Osteocyte (in vitro differentiated cells): Measurements from ENCODE around the gene USP34. TPM values are rescaled to one million over a fixed set of nuclear protein-coding genes. Genes with fewer than 3 reads are reported as not detected.

Experiments
- DNase-seq: peaks from one replicate; pipeline ENCODE4 v3.0.0; 2021; ENCODE audit warnings: mixed read lengths; ENCODE audit not compliant: unreplicated experiment; ENCODE audit errors: extremely low spot score
- H3K27ac Mint-ChIP-seq: one replicate; pipeline ENCODE4 v1.8.0; 2021; ENCODE audit warnings: mild to moderate bottlenecking, mixed read lengths; ENCODE audit not compliant: unreplicated experiment
- H3K27me3 Mint-ChIP-seq: one replicate; pipeline ENCODE4 v1.8.0; 2021; ENCODE audit warnings: mixed read lengths; ENCODE audit not compliant: unreplicated experiment
- H3K36me3 Mint-ChIP-seq: one replicate; pipeline ENCODE4 v1.8.0; 2021; ENCODE audit warnings: mixed read lengths; ENCODE audit not compliant: unreplicated experiment
- H3K4me1 Mint-ChIP-seq: one replicate; pipeline ENCODE4 v1.8.0; 2021; ENCODE audit warnings: mixed read lengths; ENCODE audit not compliant: unreplicated experiment
- H3K4me3 Mint-ChIP-seq: one replicate; pipeline ENCODE4 v1.8.0; 2021; ENCODE audit warnings: mild to moderate bottlenecking, moderate library complexity, mixed read lengths; ENCODE audit not compliant: unreplicated experiment
- H3K9me3 Mint-ChIP-seq: one replicate; pipeline ENCODE4 v1.8.0; 2021; ENCODE audit warnings: mixed read lengths; ENCODE audit not compliant: unreplicated experiment
- total RNA-seq: library from RNA; stranded (reverse); gene quantifications from 2 replicates; pipeline ENCODE4 v1.2.1, GENCODE V29; 2021
- TF ChIP-seq, protein P1 (sequence below): fragments of 200-600 bp; sonication (generic); IDR thresholded peaks from 2 replicates; pipeline ENCODE4 v1.5.0; 2021; ENCODE audit warnings: antibody characterized with exemption, mild to moderate bottlenecking, moderate library complexity

The USP34 gene
- total RNA-seq, 1 donor from 2014 or later, result 111 TPM

- Mint-ChIP-seq H3K4me1 (peaks cover 37% of the 10 kb centered on the region), H3K27ac (no peak overlapping the region)
These were observed 35.6 kb downstream of the USP34 start for GRCh38 chr2:61435291-61435690.

DNA sequence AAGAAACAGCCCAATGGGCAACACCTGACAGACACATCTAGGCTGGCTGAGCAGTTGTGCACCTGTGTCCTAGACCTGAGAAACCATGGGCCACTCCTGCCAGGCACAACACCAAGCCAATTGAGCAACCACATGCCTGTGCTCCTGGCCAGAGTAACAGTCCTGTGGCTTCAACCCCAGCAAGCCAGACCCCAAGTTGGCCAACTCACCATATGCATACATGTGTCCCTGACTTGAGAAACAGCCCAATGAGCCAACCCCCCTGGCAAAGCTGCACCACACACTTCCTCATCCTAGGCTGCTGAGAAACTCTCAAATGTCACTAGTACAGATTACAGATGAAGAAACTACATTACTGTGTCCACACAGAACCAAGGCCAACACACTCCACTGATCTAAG is 36.6 kb downstream of the USP34 start:
- Mint-ChIP-seq H3K9me3 (peaks cover 14% of the 10 kb centered on the region), H3K4me3 (no peak overlapping the region)

More at GRCh38 chr2:61435291-61435690, 35.6 kb downstream of the USP34 start:
- H3K36me3 Mint-ChIP-seq, result peaks cover 11% of the 10 kb centered on the region
- TF ChIP-seq, protein P1, sequence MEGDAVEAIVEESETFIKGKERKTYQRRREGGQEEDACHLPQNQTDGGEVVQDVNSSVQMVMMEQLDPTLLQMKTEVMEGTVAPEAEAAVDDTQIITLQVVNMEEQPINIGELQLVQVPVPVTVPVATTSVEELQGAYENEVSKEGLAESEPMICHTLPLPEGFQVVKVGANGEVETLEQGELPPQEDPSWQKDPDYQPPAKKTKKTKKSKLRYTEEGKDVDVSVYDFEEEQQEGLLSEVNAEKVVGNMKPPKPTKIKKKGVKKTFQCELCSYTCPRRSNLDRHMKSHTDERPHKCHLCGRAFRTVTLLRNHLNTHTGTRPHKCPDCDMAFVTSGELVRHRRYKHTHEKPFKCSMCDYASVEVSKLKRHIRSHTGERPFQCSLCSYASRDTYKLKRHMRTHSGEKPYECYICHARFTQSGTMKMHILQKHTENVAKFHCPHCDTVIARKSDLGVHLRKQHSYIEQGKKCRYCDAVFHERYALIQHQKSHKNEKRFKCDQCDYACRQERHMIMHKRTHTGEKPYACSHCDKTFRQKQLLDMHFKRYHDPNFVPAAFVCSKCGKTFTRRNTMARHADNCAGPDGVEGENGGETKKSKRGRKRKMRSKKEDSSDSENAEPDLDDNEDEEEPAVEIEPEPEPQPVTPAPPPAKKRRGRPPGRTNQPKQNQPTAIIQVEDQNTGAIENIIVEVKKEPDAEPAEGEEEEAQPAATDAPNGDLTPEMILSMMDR, result no peak
- peaks cover 14% of the 10 kb centered on the region for H3K9me3 Mint-ChIP-seq
- H3K27me3 Mint-ChIP-seq, result no peaks in the 10 kb centered on the region
- no peak for DNase-seq
- H3K4me3 Mint-ChIP-seq, result no peak overlapping the region

GRCh38 chr2:61433606-61434005 is 37.3 kb downstream of the USP34 start:
- Mint-ChIP-seq H3K27ac (no peak overlapping the region), H3K4me1 (peaks cover 29% of the 10 kb centered on the region), H3K27me3 (no peaks in the 10 kb centered on the region), H3K36me3 (peaks cover 11% of the 10 kb centered on the region), H3K9me3 (peaks cover 14% of the 10 kb centered on the region), H3K4me3 (no peak overlapping the region)
- no peak for DNase-seq
- TF ChIP-seq, protein P1, result no peak

More for the DNA sequence above, 36.6 kb downstream of the USP34 start:
- no peak for DNase-seq
- H3K27ac Mint-ChIP-seq, result no peak overlapping the region
- H3K27me3 Mint-ChIP-seq, result no peaks in the 10 kb centered on the region
- H3K4me1 Mint-ChIP-seq, result peaks cover 34% of the 10 kb centered on the region
- H3K36me3 Mint-ChIP-seq, result peaks cover 11% of the 10 kb centered on the region
- TF ChIP-seq, protein P1, result no peak

- Mint-ChIP-seq H3K36me3 (peaks cover 11% of the 10 kb centered on the region), H3K4me3 (no peak overlapping the region), H3K27me3 (no peaks in the 10 kb centered on the region), H3K4me1 (peaks cover 31% of the 10 kb centered on the region), H3K9me3 (peaks cover 13% of the 10 kb centered on the region), H3K27ac (no peak overlapping the region)
- no peak for DNase-seq
- TF ChIP-seq, protein P1, result no peak
These were observed 37.9 kb downstream of the USP34 start for GRCh38 chr2:61432990-61433389.

GRCh38 chr2:61431345-61431744 is 39.5 kb downstream of the USP34 start:
- H3K9me3 Mint-ChIP-seq, result peaks cover 4% of the 10 kb centered on the region
- H3K27ac Mint-ChIP-seq, result no peak overlapping the region
- no peak for DNase-seq
- peaks cover 25% of the 10 kb centered on the region for H3K4me1 Mint-ChIP-seq
- no peaks in the 10 kb centered on the region for H3K27me3 Mint-ChIP-seq
- no peak overlapping the region for H3K4me3 Mint-ChIP-seq
- H3K36me3 Mint-ChIP-seq, result peaks cover 3% of the 10 kb centered on the region
- TF ChIP-seq, protein P1, result no peak
